ENCODE results near the gene TCF3. TPM values are rescaled to one million over a fixed set of nuclear protein-coding genes. Genes with fewer than 3 reads are reported as not detected.

TCF3 gene
- polyA plus RNA-seq, 3 donors: 23.3 to 28.8 (median 26.2) TPM

DNA sequence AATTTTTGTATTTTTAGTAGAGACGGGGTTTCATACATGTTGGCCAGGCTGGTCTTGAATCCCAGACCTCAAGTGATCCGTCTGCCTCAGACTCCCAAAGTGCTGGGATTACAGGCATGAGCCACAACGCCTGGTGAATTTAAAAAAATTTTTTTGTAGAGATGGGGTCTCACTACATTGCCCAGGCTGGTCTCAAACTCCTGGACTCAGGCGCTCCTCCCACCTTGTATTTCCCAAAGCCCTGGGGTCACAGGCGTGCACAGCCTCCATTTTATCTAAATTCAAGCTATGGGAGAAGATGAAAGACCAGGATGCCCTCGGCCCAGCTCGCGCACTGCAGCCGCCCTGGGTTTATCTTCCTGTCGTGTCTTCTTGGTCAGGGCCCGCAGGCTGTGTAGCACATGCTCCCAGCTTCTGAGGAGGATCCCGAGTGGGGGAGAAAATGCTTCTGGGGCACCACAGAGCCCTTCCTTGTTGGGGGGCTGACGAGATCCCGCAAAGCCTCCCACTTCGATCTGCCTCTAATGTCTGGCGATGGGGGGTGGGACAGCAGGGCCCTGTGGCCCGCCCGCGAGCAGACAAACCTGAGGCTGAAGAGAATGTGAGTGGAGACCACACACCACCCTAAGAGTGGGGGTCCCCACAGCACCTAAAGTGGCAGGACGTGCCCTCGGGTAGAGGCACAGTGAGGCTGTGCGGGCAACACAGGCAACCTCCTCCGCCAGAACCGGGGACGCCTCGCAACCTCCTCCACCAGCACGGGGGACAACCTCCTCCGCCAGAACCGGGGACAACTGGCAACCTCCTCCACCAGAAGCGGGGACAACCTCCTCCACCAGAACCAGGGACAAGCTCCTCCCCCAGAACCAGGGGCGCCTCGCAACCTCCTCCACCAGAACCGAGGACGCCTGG, 15.8 kb downstream of the TCF3 start:
- H3K27ac ChIP-seq (ENCODE audit: low read depth, low read length): no peak overlapping the region
- WGBS, 3 donors: 95 to 96% (median 95%) methylated on average over 33 to 34 of the region's 34 CpGs

DNA sequence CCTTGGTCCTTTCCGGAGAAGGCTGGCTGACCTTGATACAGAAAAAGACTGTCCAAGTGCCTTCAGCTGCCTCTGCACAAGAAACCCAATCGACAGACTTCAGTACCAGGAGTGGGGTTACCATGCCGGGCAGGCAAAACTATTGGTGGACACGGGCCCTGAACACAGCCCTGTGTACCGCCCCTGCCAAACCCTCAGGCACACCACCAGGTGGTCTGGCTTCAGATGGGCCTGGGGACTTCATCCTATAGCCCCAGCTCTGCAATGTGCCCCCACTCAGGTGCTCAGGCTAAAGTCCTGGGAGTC, 17.5 kb downstream of the TCF3 start:
- 97 to 99% (median 97%) methylated on average over 5 of the region's 5 CpGs for WGBS, 3 donors
- H3K27ac ChIP-seq (ENCODE audit: low read depth, low read length): no peak overlapping the region

DNA sequence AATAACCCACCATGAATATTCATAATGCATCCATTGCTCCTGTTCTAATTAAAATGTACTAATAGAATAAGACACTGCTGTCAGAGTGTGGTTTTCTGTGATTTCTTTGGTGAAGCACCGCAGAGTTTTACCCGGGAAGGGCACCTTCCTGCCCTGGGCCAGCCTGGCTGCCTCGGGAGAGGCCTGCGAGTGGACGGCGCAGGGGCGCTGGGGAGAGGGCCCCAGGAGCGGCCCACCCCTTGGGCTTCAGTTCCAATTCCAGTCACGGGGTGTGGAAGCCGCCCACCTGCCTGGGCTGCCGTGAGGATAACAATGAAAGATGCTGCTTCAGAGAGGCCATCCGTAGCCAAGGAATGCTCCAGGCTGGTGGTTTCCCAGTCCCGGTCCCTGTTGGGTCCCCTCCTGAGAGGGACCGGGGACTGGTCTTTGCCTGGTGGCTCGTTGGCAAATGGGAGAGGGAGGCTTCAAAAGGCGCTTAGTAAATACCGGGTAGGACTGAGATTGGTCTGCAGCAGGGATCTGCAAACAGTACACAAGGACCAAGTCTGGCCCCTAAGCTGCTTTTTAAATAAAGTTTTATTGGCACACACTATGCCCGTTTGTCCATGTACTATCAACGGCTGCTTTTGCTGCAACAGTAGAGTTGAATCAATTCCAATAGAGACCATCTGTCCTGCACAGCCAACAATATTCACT, 18.0 kb downstream of the TCF3 start:
- WGBS, 3 donors: 93 to 95% (median 94%) methylated on average over 19 of the region's 19 CpGs
- H3K27ac ChIP-seq (ENCODE audit: low read depth, low read length): no peak overlapping the region

DNA sequence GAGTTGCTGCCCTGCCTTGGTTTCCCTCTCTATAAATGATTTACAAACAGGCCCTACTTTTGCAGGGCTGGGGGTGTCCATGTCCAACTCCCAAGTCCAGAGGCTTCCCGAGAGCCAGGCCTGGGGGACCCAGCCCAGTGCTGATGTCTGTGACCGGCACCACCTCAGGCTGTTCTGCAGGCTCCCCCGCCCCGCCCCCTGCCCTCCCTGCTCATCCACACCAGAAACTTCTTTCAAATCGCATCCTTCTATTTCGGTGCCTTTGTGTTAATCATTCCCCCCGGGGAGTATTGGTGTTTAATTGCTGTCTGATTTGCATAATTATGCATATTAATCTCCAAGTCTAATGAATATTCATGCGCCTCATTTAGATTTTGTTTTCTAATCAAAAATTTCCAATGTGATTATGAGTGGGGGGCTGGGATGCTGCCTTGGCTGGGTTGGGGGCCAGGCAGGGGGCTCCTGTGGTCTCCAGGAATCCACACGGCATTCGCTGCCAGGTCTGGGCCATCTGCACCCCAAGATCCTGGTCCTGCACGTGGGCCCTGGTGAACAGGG, 19.1 kb downstream of the TCF3 start:
- 88 to 94% (median 93%) methylated on average over 11 of the region's 11 CpGs for WGBS, 3 donors
- no peak overlapping the region for H3K27ac ChIP-seq (ENCODE audit: low read depth, low read length)

DNA sequence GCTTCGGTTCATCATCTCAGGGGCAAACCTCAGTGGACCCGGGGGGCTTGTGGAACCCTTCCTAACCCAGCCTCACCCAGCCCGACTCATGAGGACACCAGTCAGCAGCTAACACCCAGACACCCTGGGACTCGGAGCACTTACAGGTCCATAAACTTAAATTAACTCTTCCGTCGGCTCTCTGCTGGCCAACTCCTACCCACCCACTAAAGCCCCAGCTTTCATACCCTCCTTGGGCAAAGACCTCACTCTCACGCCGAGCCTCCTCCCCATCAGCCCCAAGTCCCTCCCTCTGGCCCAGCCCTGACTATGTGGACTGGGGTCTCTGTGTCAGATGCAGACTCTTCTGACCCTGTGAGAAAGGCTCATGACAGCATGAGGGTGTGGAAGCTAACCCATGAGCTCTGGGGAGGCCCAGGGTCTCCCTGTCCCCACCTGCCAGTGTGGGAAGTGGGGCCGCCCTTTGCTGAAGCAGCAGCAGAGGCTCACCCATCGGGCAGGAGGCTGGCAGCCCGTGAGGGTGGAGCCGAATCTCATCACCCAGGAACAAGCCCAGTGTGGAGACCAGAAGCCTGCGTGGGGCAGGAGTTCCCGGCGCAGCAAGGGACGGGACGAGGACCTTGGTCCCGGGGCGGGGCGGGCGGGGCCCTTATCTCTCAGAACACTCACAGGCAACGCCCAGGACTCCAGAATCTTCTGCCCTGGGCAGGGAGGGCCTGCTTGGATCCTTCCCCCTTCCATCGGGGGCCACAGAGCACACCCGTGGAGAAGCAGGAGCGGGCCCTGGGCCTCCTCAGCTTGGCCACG, 19.8 kb downstream of the TCF3 start:
- WGBS, 3 donors: 85 to 93% (median 93%) methylated on average over 26 of the region's 26 CpGs
- no peak overlapping the region for H3K27ac ChIP-seq (ENCODE audit: low read depth, low read length)

DNA sequence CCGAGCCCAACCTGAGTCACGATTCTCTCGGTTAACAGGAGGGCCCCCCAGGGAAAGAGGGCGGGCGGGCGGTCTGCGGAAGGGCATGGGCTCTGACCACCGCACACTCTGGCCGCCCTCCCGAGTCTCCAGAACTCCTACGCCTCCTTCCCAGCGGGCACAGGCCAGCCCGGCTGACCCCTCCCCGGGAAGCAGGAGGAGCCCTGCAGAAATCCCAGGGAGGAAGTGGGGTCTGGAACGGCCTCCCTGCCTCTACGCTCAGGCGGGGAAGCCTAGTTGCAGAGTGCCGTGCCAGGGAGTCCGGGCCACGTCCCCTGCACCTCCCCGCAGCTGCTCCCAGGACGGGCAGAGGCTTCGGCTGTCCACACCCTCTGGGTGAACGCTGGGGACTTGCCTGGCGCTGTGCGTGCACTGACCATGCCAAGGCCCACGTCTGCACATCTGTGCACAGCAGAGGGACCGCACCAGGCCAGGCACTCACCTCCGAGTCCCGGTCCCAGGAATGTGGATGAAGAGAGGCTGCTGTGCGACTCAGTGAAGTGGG, 20.8 kb downstream of the TCF3 start:
- 89 to 93% (median 90%) methylated on average over 28 to 31 of the region's 31 CpGs for WGBS, 3 donors
- H3K27ac ChIP-seq (ENCODE audit: low read depth, low read length): no peak overlapping the region

DNA sequence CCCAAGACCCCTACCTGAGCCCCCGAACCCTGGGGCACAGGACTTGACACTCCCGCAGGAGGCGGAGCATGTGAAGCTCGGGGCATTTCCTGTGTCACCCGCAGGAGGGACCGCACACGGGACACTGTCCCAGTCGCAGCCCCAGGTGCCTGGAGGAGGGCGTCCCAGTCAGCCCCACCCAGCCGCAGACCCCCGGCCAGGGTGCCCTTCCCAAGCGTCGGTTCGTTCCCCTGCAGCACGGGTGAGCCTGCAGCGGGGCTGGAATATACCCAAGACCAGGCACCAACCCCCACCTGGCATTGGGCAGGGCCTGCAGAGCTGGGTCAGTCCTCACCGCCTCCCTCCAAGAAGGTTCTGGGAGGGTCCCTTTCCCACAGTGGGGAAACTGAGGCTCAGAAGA, 21.6 kb downstream of the TCF3 start:
- 91 to 94% (median 93%) methylated on average over 16 to 17 of the region's 17 CpGs for WGBS, 3 donors
- H3K27ac ChIP-seq (ENCODE audit: low read depth, low read length): no peak overlapping the region

DNA sequence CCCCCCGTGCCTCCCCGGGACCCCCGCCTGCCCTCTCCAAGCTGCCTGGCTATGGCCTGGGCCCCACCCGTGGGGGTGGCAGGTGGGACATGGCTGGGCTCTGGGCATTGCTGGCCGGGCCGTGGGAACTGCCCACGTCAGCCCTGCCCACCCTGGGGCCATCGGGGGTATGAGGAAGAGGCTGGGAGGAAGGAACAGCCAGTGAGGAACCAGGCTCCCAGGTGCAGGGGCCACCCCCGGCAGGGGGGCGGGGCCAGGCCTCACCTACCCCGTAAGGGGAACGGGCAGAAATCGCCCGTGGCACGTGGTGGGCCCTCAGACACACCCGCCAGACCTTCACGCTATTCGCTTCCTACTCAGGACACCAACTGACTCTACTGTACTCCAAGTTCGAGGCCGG, 22.4 kb downstream of the TCF3 start:
- no peak overlapping the region for H3K27ac ChIP-seq (ENCODE audit: low read depth, low read length)
- 88 to 94% (median 88%) methylated on average over 15 to 20 of the region's 20 CpGs for WGBS, 3 donors

DNA sequence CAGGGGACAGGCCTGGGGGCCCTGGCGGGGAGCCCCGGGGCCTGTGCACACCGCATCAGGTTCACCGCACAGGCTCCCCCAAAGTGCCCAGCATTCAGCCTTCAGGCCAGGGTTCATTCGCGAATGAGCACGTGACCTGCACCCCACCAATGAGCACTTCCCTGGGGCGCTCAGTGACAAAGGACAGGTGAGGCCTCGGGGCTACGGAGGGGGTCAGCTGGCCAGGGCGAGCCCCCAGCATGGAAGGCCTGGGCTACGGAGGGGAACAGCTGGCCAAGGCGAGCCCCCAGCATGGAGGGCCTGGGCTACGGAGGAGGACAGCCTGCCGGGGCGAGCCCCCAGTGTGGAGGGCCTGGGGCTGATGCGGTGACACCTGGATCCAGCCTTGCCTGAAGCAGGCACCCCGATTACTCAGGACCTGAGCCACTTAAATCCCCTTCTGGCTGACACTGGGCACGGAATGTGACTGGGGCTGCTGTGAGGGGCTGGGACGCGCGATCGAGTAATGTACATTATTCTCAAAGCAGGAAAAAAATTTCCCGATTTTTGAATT, 23.1 kb downstream of the TCF3 start:
- H3K27ac ChIP-seq (ENCODE audit: low read depth, low read length): no peak overlapping the region
- WGBS, 3 donors: 97 to 98% (median 97%) methylated on average over 24 of the region's 24 CpGs

DNA sequence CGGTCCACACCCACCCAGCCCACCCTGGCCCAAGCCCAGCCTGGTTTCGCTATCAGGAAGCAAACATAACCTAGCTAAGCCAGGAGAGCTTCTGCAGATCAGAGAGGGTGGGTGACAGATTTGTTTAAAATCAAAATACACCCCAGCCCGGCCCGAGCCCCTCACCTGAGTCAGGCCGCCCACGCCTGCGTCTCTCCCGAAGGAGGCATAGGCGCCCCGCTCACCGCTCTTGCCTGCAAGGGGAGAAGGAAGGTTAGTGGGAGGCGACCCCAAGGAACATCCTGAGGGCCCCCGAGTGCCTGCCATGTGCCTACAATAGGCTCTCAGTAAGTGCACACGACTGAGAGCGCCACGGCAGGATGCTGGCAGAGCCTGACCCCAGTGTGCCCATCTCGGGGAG, 25.2 kb downstream of the TCF3 start:
- WGBS, 3 donors: 93 to 96% (median 94%) methylated on average over 16 to 17 of the region's 17 CpGs
- H3K27ac ChIP-seq (ENCODE audit: low read depth, low read length): no peak overlapping the region

DNA sequence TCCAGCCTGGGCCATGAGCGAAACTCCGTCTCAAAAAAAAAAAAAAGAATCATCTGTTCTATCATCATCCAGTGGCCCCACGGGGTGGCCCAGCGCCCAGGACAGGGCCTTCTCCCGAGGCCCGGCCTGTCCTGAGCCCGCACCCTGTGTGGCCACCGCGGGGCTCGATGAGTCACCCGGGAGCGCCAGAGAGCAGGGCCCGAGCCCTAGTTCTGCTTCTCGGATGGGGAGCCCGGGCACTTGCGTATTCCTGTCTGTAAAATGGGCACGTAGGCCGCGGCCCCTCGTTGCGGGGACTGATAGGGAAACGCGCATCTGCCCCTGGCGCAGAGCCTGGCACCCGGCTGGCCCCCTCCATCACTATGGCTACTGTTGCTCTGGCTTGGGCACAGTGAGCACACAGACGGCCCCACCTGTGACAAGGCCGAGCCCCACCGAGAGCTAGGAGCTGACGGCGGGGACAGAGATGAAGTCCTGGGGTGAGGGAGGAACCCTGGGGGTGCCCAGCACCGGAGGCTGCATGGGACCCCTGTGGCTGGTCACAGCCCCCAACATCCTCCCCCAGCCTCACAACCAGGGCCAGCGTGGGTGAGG, 25.9 kb downstream of the TCF3 start:
- 88 to 93% (median 91%) methylated on average over 28 to 32 of the region's 32 CpGs for WGBS, 3 donors
- H3K27ac ChIP-seq (ENCODE audit: low read depth, low read length): no peak overlapping the region

DNA sequence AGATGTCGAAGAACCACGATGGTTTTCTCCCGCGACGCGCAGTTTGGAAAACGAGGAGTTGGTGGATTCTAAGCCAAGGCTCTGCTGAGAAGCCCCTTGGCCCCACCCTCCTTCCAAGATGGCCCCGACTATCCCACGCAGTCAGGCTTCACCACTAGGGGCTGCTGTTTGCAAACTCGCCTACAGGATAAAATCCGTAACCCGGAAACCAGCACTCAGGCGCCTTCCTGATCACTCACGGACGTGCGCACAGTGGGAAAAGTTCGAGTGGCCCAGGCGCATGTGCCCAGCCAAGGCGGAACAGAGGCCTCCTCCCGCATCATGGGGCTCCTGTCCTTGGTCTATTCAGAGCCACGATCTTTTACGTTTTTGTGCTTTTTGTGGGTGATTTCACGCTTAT, 28.0 kb downstream of the TCF3 start:
- WGBS, 3 donors: 58 to 83% (median 65%) methylated on average over 23 of the region's 23 CpGs
- H3K27ac ChIP-seq (ENCODE audit: low read depth, low read length): no peak overlapping the region

DNA sequence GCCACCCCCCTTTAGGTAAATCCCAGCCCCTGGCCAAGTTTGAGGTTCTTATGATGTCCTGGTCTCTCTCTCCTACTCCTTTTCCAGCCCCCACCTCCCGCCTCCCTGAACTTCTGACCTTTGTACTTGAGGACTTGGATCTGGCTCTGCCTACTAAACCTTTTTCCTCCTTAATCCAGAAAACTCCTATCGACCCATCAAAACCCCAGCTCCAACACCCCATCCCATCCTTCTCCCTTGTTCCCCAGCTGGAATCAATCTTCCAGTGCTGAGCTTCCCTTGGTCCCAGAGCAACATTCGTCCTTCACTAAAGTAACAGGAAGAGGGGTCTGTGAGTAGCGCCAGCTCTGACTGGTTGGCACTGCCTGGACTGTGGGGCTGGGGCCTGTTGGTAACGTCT, 29.9 kb downstream of the TCF3 start:
- WGBS, 3 donors: 77 to 92% (median 77%) methylated on average over 5 of the region's 5 CpGs
- H3K27ac ChIP-seq (ENCODE audit: low read depth, low read length): no peak overlapping the region

DNA sequence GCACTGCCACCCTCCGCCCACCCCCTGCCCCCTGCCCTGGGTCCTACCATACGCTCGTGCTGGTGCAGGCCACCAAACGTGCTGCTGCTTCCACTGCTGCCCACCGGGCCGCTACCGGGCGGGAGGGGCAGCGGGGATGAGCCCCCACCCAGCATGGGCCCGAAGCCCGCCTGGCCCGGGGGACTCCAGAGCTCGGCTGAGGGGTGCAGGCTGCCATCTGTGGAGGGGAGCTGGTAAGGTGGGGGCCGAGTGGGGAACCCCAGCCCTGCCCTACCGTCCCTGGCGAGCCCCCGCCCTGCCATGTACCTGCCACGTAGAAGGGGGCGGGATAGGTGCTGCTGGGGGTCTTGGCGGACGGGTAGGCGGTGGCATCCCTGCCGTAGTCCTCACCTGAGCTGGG, 30.4 kb downstream of the TCF3 start:
- H3K27ac ChIP-seq (ENCODE audit: low read depth, low read length): no peak overlapping the region
- 87 to 94% (median 94%) methylated on average over 12 to 23 of the region's 23 CpGs for WGBS, 3 donors

DNA sequence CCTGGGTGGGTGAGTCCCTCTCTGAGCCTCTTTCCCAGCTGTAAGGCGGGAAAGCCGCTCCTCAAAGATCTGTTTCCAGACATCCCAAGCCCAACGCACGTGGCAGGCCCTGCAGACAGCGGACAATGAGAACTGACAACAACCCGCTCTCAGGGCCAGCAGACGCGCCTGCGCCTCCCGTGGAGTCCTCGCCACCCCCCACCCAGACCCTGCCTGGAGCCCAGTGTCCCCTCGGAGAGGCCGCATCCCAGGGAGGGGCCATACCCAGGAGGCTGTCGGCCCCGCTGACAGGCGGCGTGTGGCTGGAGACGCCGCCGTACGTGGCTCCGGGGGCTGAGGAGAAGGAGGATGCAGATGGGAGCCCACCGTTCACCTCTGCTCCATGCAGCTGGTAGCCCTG, 30.8 kb downstream of the TCF3 start:
- WGBS, 3 donors: 91 to 95% (median 92%) methylated on average over 18 to 23 of the region's 23 CpGs
- H3K27ac ChIP-seq (ENCODE audit: low read depth, low read length): no peak overlapping the region

DNA sequence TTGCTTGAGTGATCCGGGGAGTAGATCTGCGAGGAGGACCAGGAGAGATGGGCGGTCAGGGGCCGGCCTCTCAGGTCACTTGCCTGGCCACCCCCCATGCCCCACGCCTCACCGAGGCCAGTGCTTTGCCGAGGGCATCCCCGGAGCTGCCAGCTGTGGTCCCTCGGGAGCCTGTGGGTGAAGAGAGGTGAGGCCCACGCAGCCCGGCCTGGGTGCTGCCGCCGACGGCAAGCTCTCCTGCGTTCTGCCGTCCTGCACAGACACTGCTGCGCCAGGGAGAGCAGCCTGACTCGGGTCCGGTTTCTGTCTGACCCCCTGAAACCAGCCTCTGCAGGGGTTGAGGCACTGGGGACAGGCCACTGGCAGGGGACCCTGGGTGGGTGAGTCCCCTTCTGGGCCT, 31.4 kb downstream of the TCF3 start:
- WGBS, 3 donors: 91 to 93% (median 92%) methylated on average over 19 of the region's 19 CpGs
- H3K27ac ChIP-seq (ENCODE audit: low read depth, low read length): no peak overlapping the region

DNA sequence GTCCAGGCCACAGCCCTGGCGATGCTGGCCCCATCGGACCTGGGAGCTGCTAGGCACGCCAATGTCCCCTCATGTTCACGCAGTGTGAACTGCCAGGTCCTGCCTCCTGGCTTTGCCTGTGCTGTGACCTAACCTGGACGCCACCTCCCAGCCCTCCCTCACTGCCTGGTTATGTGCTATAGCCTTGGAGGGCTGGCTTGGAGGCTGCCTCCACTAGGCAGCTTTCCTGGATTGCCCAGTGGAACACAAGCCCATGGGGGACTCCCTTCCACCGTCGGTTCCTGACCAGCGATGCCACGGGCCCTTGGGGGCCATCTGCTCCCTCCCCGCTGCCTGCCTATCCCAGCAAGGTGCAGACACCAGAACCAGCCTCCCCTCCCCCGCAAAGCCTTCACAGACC, 31.9 kb downstream of the TCF3 start:
- no peak overlapping the region for H3K27ac ChIP-seq (ENCODE audit: low read depth, low read length)
- WGBS, 3 donors: 92 to 95% (median 94%) methylated on average over 11 of the region's 11 CpGs

DNA sequence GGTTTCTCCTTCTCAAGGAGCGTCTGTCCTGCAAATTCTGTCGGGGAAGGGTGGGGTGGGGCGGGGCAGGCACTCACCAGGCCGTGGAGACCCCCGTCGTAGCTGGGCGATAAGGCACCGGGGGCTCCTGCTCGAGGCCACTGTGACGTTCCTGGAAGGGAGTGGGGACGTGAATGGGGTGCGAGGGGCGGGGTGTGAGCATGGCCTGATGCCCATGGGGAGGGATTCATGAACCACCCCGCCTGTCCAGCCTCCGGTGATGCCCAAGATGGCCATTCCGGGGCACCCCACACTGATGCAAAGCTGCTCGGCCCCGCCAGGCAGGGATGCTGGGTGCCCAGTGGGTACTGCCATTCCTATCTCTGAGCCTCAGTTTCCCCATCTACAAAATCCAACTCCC, 32.7 kb downstream of the TCF3 start:
- H3K27ac ChIP-seq (ENCODE audit: low read depth, low read length): no peak overlapping the region
- WGBS, 3 donors: 90 to 93% (median 90%) methylated on average over 18 of the region's 18 CpGs
